HEK293 (cell line): Measurements from ENCODE around the gene CEP72.

Experiments
- GLIS2 ChIP-seq: fragments of 450-650 bp; formaldehyde crosslinking; IDR thresholded peaks from 2 replicates; pipeline ENCODE4 v1.5.1; 2016; ENCODE audit warnings: missing biosample characterization, missing genetic modification characterization
- HOXA7 ChIP-seq: sonication (generic); formaldehyde crosslinking; IDR thresholded peaks from 2 replicates; pipeline ENCODE4 v1.8.1; 2022; ENCODE audit warnings: missing genetic modification reagents, borderline replicate concordance
- HOXD13 ChIP-seq: sonication (generic); formaldehyde crosslinking; IDR thresholded peaks from 2 replicates; pipeline ENCODE4 v1.8.0; 2022; ENCODE audit warnings: missing genetic modification reagents, borderline replicate concordance
- KLF16 ChIP-seq: fragments of 450-650 bp; formaldehyde crosslinking; IDR thresholded peaks from 2 replicates; pipeline ENCODE4 v1.5.1; 2017; ENCODE audit warnings: missing biosample characterization, missing genetic modification characterization
- TCF7L2 ChIP-seq: IDR thresholded peaks from 2 replicates; pipeline ENCODE4 v1.6.1; 2011; ENCODE audit warnings: low read depth, mild to moderate bottlenecking, inconsistent platforms, low read length, moderate library complexity, borderline replicate concordance
- ZBTB20 ChIP-seq: fragments of 450-650 bp; formaldehyde crosslinking; IDR thresholded peaks from 2 replicates; pipeline ENCODE4 v1.5.1; 2016; ENCODE audit warnings: missing biosample characterization, missing genetic modification characterization
- ZFP37 ChIP-seq: fragments of 450-650 bp; formaldehyde crosslinking; IDR thresholded peaks from 2 replicates; pipeline ENCODE4 v1.5.1; 2016; ENCODE audit warnings: missing biosample characterization, missing genetic modification characterization
- ZNF121 ChIP-seq: fragments of 450-650 bp; formaldehyde crosslinking; IDR thresholded peaks from 2 replicates; pipeline ENCODE4 v1.5.1; 2016; ENCODE audit warnings: missing biosample characterization, missing genetic modification characterization
- ZNF133 ChIP-seq: fragments of 450-650 bp; formaldehyde crosslinking; IDR thresholded peaks from 2 replicates; pipeline ENCODE4 v1.5.1; 2016; ENCODE audit warnings: missing biosample characterization, missing genetic modification characterization
- ZNF138 ChIP-seq: fragments of 450-650 bp; formaldehyde crosslinking; IDR thresholded peaks from 2 replicates; pipeline ENCODE4 v1.5.1; 2016; ENCODE audit warnings: missing biosample characterization, missing genetic modification characterization, borderline replicate concordance
- ZNF140 ChIP-seq: fragments of 450-650 bp; formaldehyde crosslinking; IDR thresholded peaks from 2 replicates; pipeline ENCODE4 v1.5.1; 2016; ENCODE audit warnings: missing biosample characterization, missing genetic modification characterization
- ZNF155 ChIP-seq: fragments of 450-650 bp; formaldehyde crosslinking; IDR thresholded peaks from 2 replicates; pipeline ENCODE4 v1.5.1; 2016; ENCODE audit warnings: missing biosample characterization, missing genetic modification characterization
- ZNF157 ChIP-seq: fragments of 450-650 bp; formaldehyde crosslinking; IDR thresholded peaks from 2 replicates; pipeline ENCODE4 v1.5.1; 2016; ENCODE audit warnings: missing biosample characterization, missing genetic modification characterization
- ZNF19 ChIP-seq: fragments of 450-650 bp; formaldehyde crosslinking; IDR thresholded peaks from 2 replicates; pipeline ENCODE4; 2016; ENCODE audit warnings: missing biosample characterization, missing genetic modification characterization, low read depth
- ZNF23 ChIP-seq: fragments of 450-650 bp; formaldehyde crosslinking; IDR thresholded peaks from 2 replicates; pipeline ENCODE4 v1.5.1; 2016; ENCODE audit warnings: missing biosample characterization, missing genetic modification characterization, borderline replicate concordance
- ZNF426 ChIP-seq: fragments of 450-650 bp; formaldehyde crosslinking; IDR thresholded peaks from 2 replicates; pipeline ENCODE4 v1.5.1; 2017; ENCODE audit warnings: missing biosample characterization, missing genetic modification characterization, mild to moderate bottlenecking, inconsistent platforms, moderate library complexity
- ZNF529 ChIP-seq: fragments of 450-650 bp; formaldehyde crosslinking; IDR thresholded peaks from 2 replicates; pipeline ENCODE4 v1.5.1; 2017; ENCODE audit warnings: missing genetic modification characterization, missing biosample characterization; ENCODE audit not compliant: insufficient replicate concordance
- ZNF776 ChIP-seq: fragments of 450-650 bp; formaldehyde crosslinking; IDR thresholded peaks from 2 replicates; pipeline ENCODE4 v1.5.0; 2017; ENCODE audit warnings: missing biosample characterization, missing genetic modification characterization, borderline replicate concordance
- ZNF785 ChIP-seq: fragments of 450-650 bp; formaldehyde crosslinking; IDR thresholded peaks from 2 replicates; pipeline ENCODE4 v1.5.1; 2016; ENCODE audit warnings: missing biosample characterization, missing genetic modification characterization
- ZNF791 ChIP-seq: fragments of 450-650 bp; formaldehyde crosslinking; IDR thresholded peaks from 2 replicates; pipeline ENCODE4 v1.5.1; 2016; ENCODE audit warnings: missing biosample characterization, missing genetic modification characterization
- TF ChIP-seq, protein P1 (sequence below): fragments of 450-650 bp; formaldehyde crosslinking; IDR thresholded peaks from 2 replicates; pipeline ENCODE4 v1.5.1; 2016; ENCODE audit warnings: missing biosample characterization, missing genetic modification characterization
- TF ChIP-seq, protein P2 (sequence below): fragments of 450-650 bp; formaldehyde crosslinking; IDR thresholded peaks from 2 replicates; pipeline ENCODE4 v1.5.1; 2017; ENCODE audit warnings: missing biosample characterization, missing genetic modification characterization
- TF ChIP-seq, protein P3 (sequence below): fragments of 450-650 bp; formaldehyde crosslinking; IDR thresholded peaks from 2 replicates; pipeline ENCODE4 v1.5.1; 2016; ENCODE audit warnings: missing biosample characterization, missing genetic modification characterization
- TF ChIP-seq, protein P4 (sequence below): fragments of 450-650 bp; formaldehyde crosslinking; IDR thresholded peaks from 2 replicates; pipeline ENCODE4 v1.5.1; 2017; ENCODE audit warnings: missing biosample characterization, missing genetic modification characterization
- TF ChIP-seq, protein P5 (sequence below): fragments of 450-650 bp; formaldehyde crosslinking; IDR thresholded peaks from 2 replicates; pipeline ENCODE4 v1.5.1; 2016; ENCODE audit warnings: missing biosample characterization, missing genetic modification characterization, low read depth
- TF ChIP-seq, protein P6 (sequence below): fragments of 450-650 bp; formaldehyde crosslinking; IDR thresholded peaks from 2 replicates; pipeline ENCODE4 v1.5.1; 2016; ENCODE audit warnings: missing biosample characterization, missing genetic modification characterization
- TF ChIP-seq, protein P7 (sequence below): fragments of 450-650 bp; formaldehyde crosslinking; IDR thresholded peaks from 2 replicates; pipeline ENCODE4 v1.5.1; 2016; ENCODE audit warnings: missing biosample characterization, missing genetic modification characterization

Gene CEP72

DNA sequence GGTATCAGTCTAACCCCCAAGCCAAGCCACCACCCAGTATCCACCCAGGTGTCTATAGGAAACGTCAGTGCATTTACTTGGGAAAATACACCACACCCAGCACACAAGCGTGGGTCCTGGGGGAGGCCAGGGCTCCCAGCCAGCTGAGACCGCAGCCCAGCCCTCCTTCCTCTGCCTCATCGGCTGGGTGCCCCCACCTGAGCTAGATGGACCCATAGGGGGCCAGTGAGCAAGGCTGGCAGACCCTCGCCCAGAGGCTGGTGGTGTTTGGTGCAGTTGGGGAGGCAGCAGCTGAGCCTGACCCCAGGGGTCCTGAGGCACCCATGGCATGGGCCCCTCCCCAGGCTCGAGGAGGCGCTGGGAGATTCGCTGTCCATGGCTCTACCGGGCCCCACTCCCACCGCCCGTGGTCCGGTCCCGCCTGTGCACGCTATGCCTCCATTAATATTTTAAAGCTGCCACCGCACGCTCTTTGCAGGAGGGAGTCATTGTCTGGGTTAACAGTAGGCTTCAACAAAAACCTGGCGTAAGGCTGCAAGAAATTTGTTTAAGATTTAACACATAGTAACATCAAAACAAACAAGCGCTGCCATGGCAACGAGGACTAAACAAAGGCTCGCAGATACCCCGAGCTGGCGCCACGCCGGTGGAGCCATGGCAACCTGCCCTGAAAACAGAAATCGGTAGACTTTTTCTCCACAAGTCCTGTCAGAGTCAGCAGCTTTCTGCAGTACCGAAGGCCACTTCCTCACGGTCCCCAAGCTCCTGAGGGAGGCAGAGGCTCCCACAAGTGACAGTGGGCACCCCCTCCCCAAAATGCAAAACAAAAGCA, 60.4 kb downstream of the CEP72 start (continued):
- TF ChIP-seq ZNF155 (tag by site-specific recombination) (no peak), ZNF19 (tag by site-specific recombination) (no peak), ZNF121 (tag by site-specific recombination) (no peak), TCF7L2 (no peak), ZNF138 (tag by site-specific recombination) (no peak), ZNF133 (tag by site-specific recombination) (no peak), ZNF140 (tag by site-specific recombination) (no peak), GLIS2 (tag by site-specific recombination) (peak; percentile 97), KLF16 (no peak), ZNF791 (tag by site-specific recombination) (no peak), ZNF529 (tag by site-specific recombination) (no peak), HOXA7 (CRISPR knock-in tag) (no peak), ZNF426 (tag by site-specific recombination) (no peak), ZFP37 (tag by site-specific recombination) (no peak), ZNF785 (tag by site-specific recombination) (no peak), ZBTB20 (no peak), ZNF776 (no peak), ZNF23 (tag by site-specific recombination) (no peak), ZNF157 (no peak), HOXD13 (no peak)
- TF ChIP-seq, protein P1, sequence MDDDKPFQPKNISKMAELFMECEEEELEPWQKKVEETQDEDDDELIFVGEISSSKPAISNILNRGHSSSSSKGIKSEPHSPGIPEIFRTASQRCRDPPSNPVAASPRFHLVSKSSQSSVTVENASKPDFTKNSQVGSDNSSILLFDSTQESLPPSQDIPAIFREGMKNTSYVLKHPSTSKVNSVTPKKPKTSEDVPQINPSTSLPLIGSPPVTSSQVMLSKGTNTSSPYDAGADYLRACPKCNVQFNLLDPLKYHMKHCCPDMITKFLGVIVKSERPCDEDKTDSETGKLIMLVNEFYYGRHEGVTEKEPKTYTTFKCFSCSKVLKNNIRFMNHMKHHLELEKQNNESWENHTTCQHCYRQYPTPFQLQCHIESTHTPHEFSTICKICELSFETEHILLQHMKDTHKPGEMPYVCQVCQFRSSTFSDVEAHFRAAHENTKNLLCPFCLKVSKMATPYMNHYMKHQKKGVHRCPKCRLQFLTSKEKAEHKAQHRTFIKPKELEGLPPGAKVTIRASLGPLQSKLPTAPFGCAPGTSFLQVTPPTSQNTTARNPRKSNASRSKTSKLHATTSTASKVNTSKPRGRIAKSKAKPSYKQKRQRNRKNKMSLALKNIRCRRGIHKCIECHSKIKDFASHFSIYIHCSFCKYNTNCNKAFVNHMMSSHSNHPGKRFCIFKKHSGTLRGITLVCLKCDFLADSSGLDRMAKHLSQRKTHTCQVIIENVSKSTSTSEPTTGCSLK (tag by site-specific recombination) = no peak
- TF ChIP-seq, protein P2, sequence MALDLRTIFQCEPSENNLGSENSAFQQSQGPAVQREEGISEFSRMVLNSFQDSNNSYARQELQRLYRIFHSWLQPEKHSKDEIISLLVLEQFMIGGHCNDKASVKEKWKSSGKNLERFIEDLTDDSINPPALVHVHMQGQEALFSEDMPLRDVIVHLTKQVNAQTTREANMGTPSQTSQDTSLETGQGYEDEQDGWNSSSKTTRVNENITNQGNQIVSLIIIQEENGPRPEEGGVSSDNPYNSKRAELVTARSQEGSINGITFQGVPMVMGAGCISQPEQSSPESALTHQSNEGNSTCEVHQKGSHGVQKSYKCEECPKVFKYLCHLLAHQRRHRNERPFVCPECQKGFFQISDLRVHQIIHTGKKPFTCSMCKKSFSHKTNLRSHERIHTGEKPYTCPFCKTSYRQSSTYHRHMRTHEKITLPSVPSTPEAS (tag by site-specific recombination) = no peak
- TF ChIP-seq, protein P3, sequence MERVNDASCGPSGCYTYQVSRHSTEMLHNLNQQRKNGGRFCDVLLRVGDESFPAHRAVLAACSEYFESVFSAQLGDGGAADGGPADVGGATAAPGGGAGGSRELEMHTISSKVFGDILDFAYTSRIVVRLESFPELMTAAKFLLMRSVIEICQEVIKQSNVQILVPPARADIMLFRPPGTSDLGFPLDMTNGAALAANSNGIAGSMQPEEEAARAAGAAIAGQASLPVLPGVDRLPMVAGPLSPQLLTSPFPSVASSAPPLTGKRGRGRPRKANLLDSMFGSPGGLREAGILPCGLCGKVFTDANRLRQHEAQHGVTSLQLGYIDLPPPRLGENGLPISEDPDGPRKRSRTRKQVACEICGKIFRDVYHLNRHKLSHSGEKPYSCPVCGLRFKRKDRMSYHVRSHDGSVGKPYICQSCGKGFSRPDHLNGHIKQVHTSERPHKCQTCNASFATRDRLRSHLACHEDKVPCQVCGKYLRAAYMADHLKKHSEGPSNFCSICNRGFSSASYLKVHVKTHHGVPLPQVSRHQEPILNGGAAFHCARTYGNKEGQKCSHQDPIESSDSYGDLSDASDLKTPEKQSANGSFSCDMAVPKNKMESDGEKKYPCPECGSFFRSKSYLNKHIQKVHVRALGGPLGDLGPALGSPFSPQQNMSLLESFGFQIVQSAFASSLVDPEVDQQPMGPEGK (tag by site-specific recombination) = peak; percentile 79
- TF ChIP-seq, protein P4, sequence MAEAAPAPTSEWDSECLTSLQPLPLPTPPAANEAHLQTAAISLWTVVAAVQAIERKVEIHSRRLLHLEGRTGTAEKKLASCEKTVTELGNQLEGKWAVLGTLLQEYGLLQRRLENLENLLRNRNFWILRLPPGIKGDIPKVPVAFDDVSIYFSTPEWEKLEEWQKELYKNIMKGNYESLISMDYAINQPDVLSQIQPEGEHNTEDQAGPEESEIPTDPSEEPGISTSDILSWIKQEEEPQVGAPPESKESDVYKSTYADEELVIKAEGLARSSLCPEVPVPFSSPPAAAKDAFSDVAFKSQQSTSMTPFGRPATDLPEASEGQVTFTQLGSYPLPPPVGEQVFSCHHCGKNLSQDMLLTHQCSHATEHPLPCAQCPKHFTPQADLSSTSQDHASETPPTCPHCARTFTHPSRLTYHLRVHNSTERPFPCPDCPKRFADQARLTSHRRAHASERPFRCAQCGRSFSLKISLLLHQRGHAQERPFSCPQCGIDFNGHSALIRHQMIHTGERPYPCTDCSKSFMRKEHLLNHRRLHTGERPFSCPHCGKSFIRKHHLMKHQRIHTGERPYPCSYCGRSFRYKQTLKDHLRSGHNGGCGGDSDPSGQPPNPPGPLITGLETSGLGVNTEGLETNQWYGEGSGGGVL (tag by site-specific recombination) = no peak
- TF ChIP-seq, protein P5, sequence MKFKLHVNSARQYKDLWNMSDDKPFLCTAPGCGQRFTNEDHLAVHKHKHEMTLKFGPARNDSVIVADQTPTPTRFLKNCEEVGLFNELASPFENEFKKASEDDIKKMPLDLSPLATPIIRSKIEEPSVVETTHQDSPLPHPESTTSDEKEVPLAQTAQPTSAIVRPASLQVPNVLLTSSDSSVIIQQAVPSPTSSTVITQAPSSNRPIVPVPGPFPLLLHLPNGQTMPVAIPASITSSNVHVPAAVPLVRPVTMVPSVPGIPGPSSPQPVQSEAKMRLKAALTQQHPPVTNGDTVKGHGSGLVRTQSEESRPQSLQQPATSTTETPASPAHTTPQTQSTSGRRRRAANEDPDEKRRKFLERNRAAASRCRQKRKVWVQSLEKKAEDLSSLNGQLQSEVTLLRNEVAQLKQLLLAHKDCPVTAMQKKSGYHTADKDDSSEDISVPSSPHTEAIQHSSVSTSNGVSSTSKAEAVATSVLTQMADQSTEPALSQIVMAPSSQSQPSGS (tag by site-specific recombination) = no peak
- TF ChIP-seq, protein P6, sequence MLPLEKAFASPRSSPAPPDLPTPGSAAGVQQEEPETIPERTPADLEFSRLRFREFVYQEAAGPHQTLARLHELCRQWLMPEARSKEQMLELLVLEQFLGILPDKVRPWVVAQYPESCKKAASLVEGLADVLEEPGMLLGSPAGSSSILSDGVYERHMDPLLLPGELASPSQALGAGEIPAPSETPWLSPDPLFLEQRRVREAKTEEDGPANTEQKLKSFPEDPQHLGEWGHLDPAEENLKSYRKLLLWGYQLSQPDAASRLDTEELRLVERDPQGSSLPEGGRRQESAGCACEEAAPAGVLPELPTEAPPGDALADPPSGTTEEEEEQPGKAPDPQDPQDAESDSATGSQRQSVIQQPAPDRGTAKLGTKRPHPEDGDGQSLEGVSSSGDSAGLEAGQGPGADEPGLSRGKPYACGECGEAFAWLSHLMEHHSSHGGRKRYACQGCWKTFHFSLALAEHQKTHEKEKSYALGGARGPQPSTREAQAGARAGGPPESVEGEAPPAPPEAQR (tag by site-specific recombination) = no peak
- TF ChIP-seq, protein P7, sequence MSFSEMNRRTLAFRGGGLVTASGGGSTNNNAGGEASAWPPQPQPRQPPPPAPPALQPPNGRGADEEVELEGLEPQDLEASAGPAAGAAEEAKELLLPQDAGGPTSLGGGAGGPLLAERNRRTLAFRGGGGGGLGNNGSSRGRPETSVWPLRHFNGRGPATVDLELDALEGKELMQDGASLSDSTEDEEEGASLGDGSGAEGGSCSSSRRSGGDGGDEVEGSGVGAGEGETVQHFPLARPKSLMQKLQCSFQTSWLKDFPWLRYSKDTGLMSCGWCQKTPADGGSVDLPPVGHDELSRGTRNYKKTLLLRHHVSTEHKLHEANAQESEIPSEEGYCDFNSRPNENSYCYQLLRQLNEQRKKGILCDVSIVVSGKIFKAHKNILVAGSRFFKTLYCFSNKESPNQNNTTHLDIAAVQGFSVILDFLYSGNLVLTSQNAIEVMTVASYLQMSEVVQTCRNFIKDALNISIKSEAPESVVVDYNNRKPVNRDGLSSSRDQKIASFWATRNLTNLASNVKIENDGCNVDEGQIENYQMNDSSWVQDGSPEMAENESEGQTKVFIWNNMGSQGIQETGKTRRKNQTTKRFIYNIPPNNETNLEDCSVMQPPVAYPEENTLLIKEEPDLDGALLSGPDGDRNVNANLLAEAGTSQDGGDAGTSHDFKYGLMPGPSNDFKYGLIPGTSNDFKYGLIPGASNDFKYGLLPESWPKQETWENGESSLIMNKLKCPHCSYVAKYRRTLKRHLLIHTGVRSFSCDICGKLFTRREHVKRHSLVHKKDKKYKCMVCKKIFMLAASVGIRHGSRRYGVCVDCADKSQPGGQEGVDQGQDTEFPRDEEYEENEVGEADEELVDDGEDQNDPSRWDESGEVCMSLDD (tag by site-specific recombination) = no peak
